ENCODE measurements around the gene SPEM3. TPM values are rescaled to one million over a fixed set of nuclear protein-coding genes. Genes with fewer than 3 reads are reported as not detected.

The SPEM3 gene
- polyA plus RNA-seq, 4 donors: not detected

GRCh38 chr17:7406235-7406825 lies 22.3 kb upstream of the SPEM3 start:
- no peak overlapping the region for H3K27ac ChIP-seq (ENCODE audit: low read depth in 1 of 3, low read length in 2 of 3)
- no peaks in the 10 kb centered on the region for H3K9me3 ChIP-seq (ENCODE audit: control insufficient read depth in 2 of 2, insufficient read depth in 1 of 2, low read depth in 1 of 2, low read length in 1 of 2)
- DNase-seq: no peak
- WGBS, 3 donors: 18 to 42% (median 38%) methylated on average over 12 of the region's 12 CpGs
- no peak for FAIRE-seq
- peaks cover 0 to 11% (median 0%) of the 10 kb centered on the region in 3 donors for H3K36me3 ChIP-seq (ENCODE audit: control insufficient read depth in 3 of 3, insufficient read depth in 2 of 3, low read depth in 1 of 3, low read length in 3 of 3)
- H3K27me3 ChIP-seq (ENCODE audit: control insufficient read depth in 3 of 3, insufficient read depth in 3 of 3, low read length in 3 of 3): peaks cover 0 to 51% (median 0%) of the 10 kb centered on the region in 3 donors
- H3K4me3 ChIP-seq (ENCODE audit: low read depth in 1 of 3, low read length in 3 of 3): peak overlapping the region in 1 of 3 donors; percentile 49
- peaks cover 0 to 20% (median 7%) of the 10 kb centered on the region in 3 donors for H3K4me1 ChIP-seq (ENCODE audit: control insufficient read depth in 3 of 3, insufficient read depth in 2 of 3, low read depth in 1 of 3, low read length in 2 of 3)

- FAIRE-seq: no peak
- Histone ChIP-seq H3K9me3 (ENCODE audit: control insufficient read depth in 2 of 2, insufficient read depth in 1 of 2, low read depth in 1 of 2, low read length in 1 of 2) (no peaks in the 10 kb centered on the region), H3K4me3 (ENCODE audit: low read depth in 1 of 3, low read length in 3 of 3) (no peak overlapping the region), H3K36me3 (ENCODE audit: control insufficient read depth in 3 of 3, insufficient read depth in 2 of 3, low read depth in 1 of 3, low read length in 3 of 3) (peaks cover 0 to 11% (median 0%) of the 10 kb centered on the region in 3 donors), H3K4me1 (ENCODE audit: control insufficient read depth in 3 of 3, insufficient read depth in 2 of 3, low read depth in 1 of 3, low read length in 2 of 3) (peaks cover 0 to 14% (median 7%) of the 10 kb centered on the region in 3 donors), H3K27me3 (ENCODE audit: control insufficient read depth in 3 of 3, insufficient read depth in 3 of 3, low read length in 3 of 3) (peaks cover 0 to 51% (median 0%) of the 10 kb centered on the region in 3 donors), H3K27ac (ENCODE audit: low read depth in 1 of 3, low read length in 2 of 3) (no peak overlapping the region)
- DNase-seq: no peak
- WGBS, 3 donors: 79 to 83% (median 79%) methylated on average over 13 of the region's 13 CpGs
Observed at GRCh38 chr17:7407082-7407481, 21.6 kb upstream of the SPEM3 start.

GRCh38 chr17:7407485-7408251 lies 21.0 kb upstream of the SPEM3 start, which contains the start of gene NLGN2:
TSS of gene NLGN2 (plus strand) at chr17:7407845. CDS start at chr17:7408256, 411 bp downstream.
- Histone ChIP-seq H3K36me3 (ENCODE audit: control insufficient read depth in 3 of 3, insufficient read depth in 2 of 3, low read depth in 1 of 3, low read length in 3 of 3) (peaks cover 0 to 11% (median 0%) of the 10 kb centered on the region in 3 donors), H3K27me3 (ENCODE audit: control insufficient read depth in 3 of 3, insufficient read depth in 3 of 3, low read length in 3 of 3) (peaks cover 0 to 51% (median 0%) of the 10 kb centered on the region in 3 donors), H3K27ac (ENCODE audit: low read depth in 1 of 3, low read length in 2 of 3) (no peak within 1 kb of the TSS), H3K4me3 (ENCODE audit: low read depth in 1 of 3, low read length in 3 of 3) (no peak within 1 kb of the TSS), H3K4me1 (ENCODE audit: control insufficient read depth in 3 of 3, insufficient read depth in 2 of 3, low read depth in 1 of 3, low read length in 2 of 3) (peaks cover 0 to 8% (median 7%) of the 10 kb centered on the region in 3 donors), H3K9me3 (ENCODE audit: control insufficient read depth in 2 of 2, insufficient read depth in 1 of 2, low read depth in 1 of 2, low read length in 1 of 2) (no peaks in the 10 kb centered on the region)
- 33 to 40% (median 37%) methylated on average over 10 to 12 of the region's 12 CpGs for WGBS, 3 donors
- FAIRE-seq: no peak
- no peak for DNase-seq

- Histone ChIP-seq H3K36me3 (ENCODE audit: control insufficient read depth in 3 of 3, insufficient read depth in 2 of 3, low read depth in 1 of 3, low read length in 3 of 3) (peaks cover 0 to 11% (median 0%) of the 10 kb centered on the region in 3 donors), H3K9me3 (ENCODE audit: control insufficient read depth in 2 of 2, insufficient read depth in 1 of 2, low read depth in 1 of 2, low read length in 1 of 2) (no peaks in the 10 kb centered on the region), H3K27ac (ENCODE audit: low read depth in 1 of 3, low read length in 2 of 3) (no peak overlapping the region), H3K4me1 (ENCODE audit: control insufficient read depth in 3 of 3, insufficient read depth in 2 of 3, low read depth in 1 of 3, low read length in 2 of 3) (peaks cover 0 to 4% (median under 1%) of the 10 kb centered on the region in 3 donors), H3K4me3 (ENCODE audit: low read depth in 1 of 3, low read length in 3 of 3) (no peak overlapping the region), H3K27me3 (ENCODE audit: control insufficient read depth in 3 of 3, insufficient read depth in 3 of 3, low read length in 3 of 3) (peaks cover 0 to 51% (median 0%) of the 10 kb centered on the region in 3 donors)
- DNase-seq: peak; percentile 12 to 50
- WGBS, 3 donors: 46 to 57% (median 53%) methylated on average over 35 to 58 of the region's 58 CpGs
- no peak for FAIRE-seq
Observed at GRCh38 chr17:7408252-7408727, 20.4 kb upstream of the SPEM3 start.

GRCh38 chr17:7408863-7409262 lies 19.8 kb upstream of the SPEM3 start:
- Histone ChIP-seq H3K36me3 (ENCODE audit: control insufficient read depth in 3 of 3, insufficient read depth in 2 of 3, low read depth in 1 of 3, low read length in 3 of 3) (peaks cover 0 to 11% (median 0%) of the 10 kb centered on the region in 3 donors), H3K4me1 (ENCODE audit: control insufficient read depth in 3 of 3, insufficient read depth in 2 of 3, low read depth in 1 of 3, low read length in 2 of 3) (peaks cover 0 to 4% (median 0%) of the 10 kb centered on the region in 3 donors), H3K4me3 (ENCODE audit: low read depth in 1 of 3, low read length in 3 of 3) (no peak overlapping the region), H3K9me3 (ENCODE audit: control insufficient read depth in 2 of 2, insufficient read depth in 1 of 2, low read depth in 1 of 2, low read length in 1 of 2) (no peaks in the 10 kb centered on the region), H3K27ac (ENCODE audit: low read depth in 1 of 3, low read length in 2 of 3) (no peak overlapping the region), H3K27me3 (ENCODE audit: control insufficient read depth in 3 of 3, insufficient read depth in 3 of 3, low read length in 3 of 3) (peaks cover 0 to 51% (median 0%) of the 10 kb centered on the region in 3 donors)
- 37 to 81% (median 63%) methylated on average over 6 of the region's 6 CpGs for WGBS, 3 donors
- no peak for DNase-seq
- no peak for FAIRE-seq

GRCh38 chr17:7409716-7410115 lies 18.9 kb upstream of the SPEM3 start:
- peaks cover 0 to 51% (median 0%) of the 10 kb centered on the region in 3 donors for H3K27me3 ChIP-seq (ENCODE audit: control insufficient read depth in 3 of 3, insufficient read depth in 3 of 3, low read length in 3 of 3)
- 82 to 91% (median 90%) methylated on average over 6 of the region's 6 CpGs for WGBS, 3 donors
- FAIRE-seq: no peak

GRCh38 chr17:7410634-7411426 lies 17.8 kb upstream of the SPEM3 start:
- Histone ChIP-seq H3K4me1 (ENCODE audit: control insufficient read depth in 3 of 3, insufficient read depth in 2 of 3, low read depth in 1 of 3, low read length in 2 of 3) (no peaks in the 10 kb centered on the region), H3K9me3 (ENCODE audit: control insufficient read depth in 2 of 2, insufficient read depth in 1 of 2, low read depth in 1 of 2, low read length in 1 of 2) (no peaks in the 10 kb centered on the region), H3K27ac (ENCODE audit: low read depth in 1 of 3, low read length in 2 of 3) (no peak overlapping the region), H3K4me3 (ENCODE audit: low read depth in 1 of 3, low read length in 3 of 3) (no peak overlapping the region), H3K27me3 (ENCODE audit: control insufficient read depth in 3 of 3, insufficient read depth in 3 of 3, low read length in 3 of 3) (peaks cover 0 to 40% (median 0%) of the 10 kb centered on the region in 3 donors), H3K36me3 (ENCODE audit: control insufficient read depth in 3 of 3, insufficient read depth in 2 of 3, low read depth in 1 of 3, low read length in 3 of 3) (peaks cover 0 to 18% (median 0%) of the 10 kb centered on the region in 3 donors)
- 75 to 85% (median 79%) methylated on average over 25 of the region's 25 CpGs for WGBS, 3 donors
- no peak for DNase-seq
- no peak for FAIRE-seq

More at GRCh38 chr17:7409716-7410115, 18.9 kb upstream of the SPEM3 start:
- Histone ChIP-seq H3K4me3 (ENCODE audit: low read depth in 1 of 3, low read length in 3 of 3) (no peak overlapping the region), H3K36me3 (ENCODE audit: control insufficient read depth in 3 of 3, insufficient read depth in 2 of 3, low read depth in 1 of 3, low read length in 3 of 3) (peaks cover 0 to 13% (median 0%) of the 10 kb centered on the region in 3 donors), H3K27ac (ENCODE audit: low read depth in 1 of 3, low read length in 2 of 3) (no peak overlapping the region), H3K4me1 (ENCODE audit: control insufficient read depth in 3 of 3, insufficient read depth in 2 of 3, low read depth in 1 of 3, low read length in 2 of 3) (peaks cover 0 to 4% (median 0%) of the 10 kb centered on the region in 3 donors), H3K9me3 (ENCODE audit: control insufficient read depth in 2 of 2, insufficient read depth in 1 of 2, low read depth in 1 of 2, low read length in 1 of 2) (no peaks in the 10 kb centered on the region)
- no peak for DNase-seq

GRCh38 chr17:7411427-7411750 lies 17.3 kb upstream of the SPEM3 start:
- Histone ChIP-seq H3K4me1 (ENCODE audit: control insufficient read depth in 3 of 3, insufficient read depth in 2 of 3, low read depth in 1 of 3, low read length in 2 of 3) (no peaks in the 10 kb centered on the region), H3K4me3 (ENCODE audit: low read depth in 1 of 3, low read length in 3 of 3) (no peak overlapping the region), H3K27ac (ENCODE audit: low read depth in 1 of 3, low read length in 2 of 3) (no peak overlapping the region), H3K9me3 (ENCODE audit: control insufficient read depth in 2 of 2, insufficient read depth in 1 of 2, low read depth in 1 of 2, low read length in 1 of 2) (no peaks in the 10 kb centered on the region), H3K36me3 (ENCODE audit: control insufficient read depth in 3 of 3, insufficient read depth in 2 of 3, low read depth in 1 of 3, low read length in 3 of 3) (peaks cover 0 to 18% (median 0%) of the 10 kb centered on the region in 3 donors), H3K27me3 (ENCODE audit: control insufficient read depth in 3 of 3, insufficient read depth in 3 of 3, low read length in 3 of 3) (peaks cover 0 to 34% (median 0%) of the 10 kb centered on the region in 3 donors)
- FAIRE-seq (no peak), DNase-seq (no peak)
- WGBS, 3 donors: 88 to 97% (median 89%) methylated on average over 4 to 8 of the region's 8 CpGs
